ENCODE results near the gene LRMDA. TPM values are rescaled to one million over a fixed set of nuclear protein-coding genes. Genes with fewer than 3 reads are reported as not detected.

The LRMDA gene
- total RNA-seq, 1 donor from 2014 or later = 29.9 TPM

- intact Hi-C loops (cut with DNase I) = no loop called here
- Histone ChIP-seq H3K9me3 (no peaks in the 10 kb centered on the region), H3K4me1 (no peaks in the 10 kb centered on the region), H3K36me3 (no peaks in the 10 kb centered on the region), H3K27ac (no peak overlapping the region), H3K27me3 (ENCODE audit: low read depth) (no peaks in the 10 kb centered on the region), H3K4me3 (no peak overlapping the region)
- no peak for DNase-seq
- no peak for TF ChIP-seq CTCF (IDR thresholded peaks at IDR 0.05)
- ATAC-seq = no peak
Measured at GRCh38 chr10:75736151-75736640, 304.8 kb downstream of the LRMDA start.

- Histone ChIP-seq H3K9me3 (no peaks in the 10 kb centered on the region), H3K4me1 (no peaks in the 10 kb centered on the region), H3K36me3 (no peaks in the 10 kb centered on the region), H3K27ac (no peak overlapping the region), H3K27me3 (ENCODE audit: low read depth) (no peaks in the 10 kb centered on the region), H3K4me3 (no peak overlapping the region)
- ATAC-seq = no peak
- DNase-seq = no peak
- intact Hi-C loops (cut with DNase I) = no loop called here
- no peak for TF ChIP-seq CTCF (IDR thresholded peaks at IDR 0.05)
Measured at GRCh38 chr10:75736889-75737579, 305.6 kb downstream of the LRMDA start.

- Histone ChIP-seq H3K36me3 (no peaks in the 10 kb centered on the region), H3K9me3 (no peaks in the 10 kb centered on the region), H3K27ac (no peak overlapping the region), H3K4me3 (no peak overlapping the region), H3K4me1 (no peaks in the 10 kb centered on the region), H3K27me3 (ENCODE audit: low read depth) (no peaks in the 10 kb centered on the region)
- DNase-seq (no peak), ATAC-seq (no peak)
- TF ChIP-seq CTCF (IDR thresholded peaks at IDR 0.05) = no peak
- intact Hi-C loops (cut with DNase I) = no loop called here
Measured at GRCh38 chr10:75737580-75737949, 306.1 kb downstream of the LRMDA start.

GRCh38 chr10:75738924-75739323 lies 307.5 kb downstream of the LRMDA start:
- H3K9me3 ChIP-seq = no peaks in the 10 kb centered on the region
- TF ChIP-seq CTCF (IDR thresholded peaks at IDR 0.05) = no peak
- DNase-seq = no peak
- no peak for ATAC-seq
- no peaks in the 10 kb centered on the region for H3K36me3 ChIP-seq
- no peak overlapping the region for H3K27ac ChIP-seq
- no peak overlapping the region for H3K4me3 ChIP-seq
- intact Hi-C loops (cut with DNase I) = no loop called here
- no peaks in the 10 kb centered on the region for H3K4me1 ChIP-seq
- H3K27me3 ChIP-seq (ENCODE audit: low read depth) = no peaks in the 10 kb centered on the region

- H3K27me3 ChIP-seq (ENCODE audit: low read depth) = no peaks in the 10 kb centered on the region
- no peak overlapping the region for H3K4me3 ChIP-seq
- DNase-seq (no peak), ATAC-seq (no peak)
- H3K9me3 ChIP-seq = no peaks in the 10 kb centered on the region
- TF ChIP-seq CTCF (IDR thresholded peaks at IDR 0.05) = no peak
- H3K4me1 ChIP-seq = no peaks in the 10 kb centered on the region
- no peaks in the 10 kb centered on the region for H3K36me3 ChIP-seq
- intact Hi-C loops (cut with DNase I) = no loop called here
- H3K27ac ChIP-seq = no peak overlapping the region
Measured at GRCh38 chr10:75739414-75740143, 308.2 kb downstream of the LRMDA start.
